Measurements from ENCODE around the gene TMEM30A.

GRCh38 chr6:75315978-75316377 is 31.4 kb upstream of the TMEM30A start:
- no peak for TF ChIP-seq CTCF (conservative IDR thresholded peaks at IDR 0.05; ENCODE audit: low read length)
- TF ChIP-seq EZH2phosphoT487 (IDR thresholded peaks at IDR 0.05; ENCODE audit: borderline replicate concordance, low read depth, low read length): no peak

Measured in OCI-LY7 (cell line).